IMR-90 (cell line): ENCODE data around the gene GPR137. TPM values are rescaled to one million over a fixed set of nuclear protein-coding genes. Genes with fewer than 3 reads are reported as not detected.

ENCODE experiments used
- ATAC-seq: fragments of 200-7000 bp; cut with Tn5 transposase; 2 replicates; pipeline ENCODE4 v1.9.1; 2020; ENCODE audit warnings: low read depth, mild to moderate bottlenecking, moderate library complexity
- BruUV-seq: library from RNA; stranded (reverse); fragments of 400-500 nt; replicated peaks from 2 replicates; lab custom pipeline; 2021; lab: Mats Ljungman, UMichigan
- CTCF ChIA-PET: fragments of 300-600 bp; formaldehyde crosslinking; extraction: SDS; loops from one replicate; lab custom pipeline; 2021; ENCODE audit warnings: antibody characterized with exemption; lab: Yijun Ruan, JAX
- POLR2A ChIA-PET: fragments of 300-600 bp; sonication (Branson Sonifier 250); formaldehyde crosslinking; loops from one replicate; lab custom pipeline; 2022; ENCODE audit warnings: antibody characterized with exemption; ENCODE audit not compliant: unreplicated experiment; lab: Charles Lee
- DNase-seq: peaks from one replicate; pipeline ENCODE4 v3.0.0; 2013
- H2AFZ ChIP-seq: replicated peaks from 2 replicates; pipeline ENCODE3; 2013; ENCODE audit warnings: low read length, mild to moderate bottlenecking; ENCODE audit not compliant: poor library complexity
- H2AK5ac ChIP-seq: 2 replicates; pipeline ENCODE4 v1.6.1; 2013; ENCODE audit warnings: low read depth, low read length, inconsistent platforms
- H2AK9ac ChIP-seq: replicated peaks from 2 replicates; pipeline ENCODE3; 2013; ENCODE audit warnings: mild to moderate bottlenecking, low read depth, low read length, moderate library complexity; ENCODE audit not compliant: poor library complexity
- H2BK120ac ChIP-seq: 2 replicates; pipeline ENCODE4 v1.6.1; 2013; ENCODE audit warnings: low read depth, low read length, inconsistent platforms
- H2BK15ac ChIP-seq: 3 replicates; pipeline ENCODE4 v1.6.1; 2013; ENCODE audit warnings: low read depth, low read length, inconsistent platforms
- H2BK20ac ChIP-seq: 2 replicates; pipeline ENCODE4 v1.6.1; 2013; ENCODE audit warnings: low read depth, mild to moderate bottlenecking, inconsistent platforms, low read length, moderate library complexity
- H2BK5ac ChIP-seq: 2 replicates; pipeline ENCODE4 v1.6.1; 2013; ENCODE audit warnings: mild to moderate bottlenecking, low read depth, low read length, inconsistent platforms; ENCODE audit not compliant: poor library complexity, severe bottlenecking
- H3K14ac ChIP-seq: replicated peaks from 2 replicates; pipeline ENCODE4 v1.6.1; 2013; ENCODE audit warnings: low read depth, low read length, inconsistent platforms
- H3K18ac ChIP-seq: 2 replicates; pipeline ENCODE4 v1.6.1; 2013; ENCODE audit warnings: low read depth, low read length, control low read depth
- H3K23ac ChIP-seq: 2 replicates; pipeline ENCODE4 v1.6.1; 2013; ENCODE audit warnings: low read depth, low read length, inconsistent platforms
- H3K27ac ChIP-seq: 2 replicates; pipeline ENCODE4 v1.5.1; 2013; ENCODE audit warnings: mild to moderate bottlenecking, control low read depth, low read length; ENCODE audit not compliant: insufficient read depth
- H3K27me3 ChIP-seq: 2 replicates; pipeline ENCODE4 v1.6.1; 2013; ENCODE audit warnings: low read length; ENCODE audit not compliant: control insufficient read depth, insufficient read depth
- H3K36me3 ChIP-seq: 2 replicates; pipeline ENCODE4 v1.6.1; 2013; ENCODE audit warnings: low read length, mixed read lengths; ENCODE audit not compliant: control insufficient read depth, insufficient read depth
- H3K4ac ChIP-seq: 2 replicates; pipeline ENCODE4 v1.6.1; 2013; ENCODE audit warnings: low read depth, low read length, inconsistent platforms
- H3K4me1 ChIP-seq: 2 replicates; pipeline ENCODE4 v1.6.1; 2013; ENCODE audit warnings: low read length, mixed read lengths; ENCODE audit not compliant: control insufficient read depth, insufficient read depth
- H3K4me2 ChIP-seq: 2 replicates; pipeline ENCODE4 v1.6.1; 2013; ENCODE audit warnings: low read depth, mild to moderate bottlenecking, control low read depth, low read length, moderate library complexity
- H3K4me3 ChIP-seq: 2 replicates; pipeline ENCODE4 v1.5.1; 2013; ENCODE audit warnings: low read depth, mild to moderate bottlenecking, control low read depth, low read length, moderate library complexity; ENCODE audit not compliant: insufficient read depth
- H3K56ac ChIP-seq: 2 replicates; pipeline ENCODE4 v1.6.1; 2013; ENCODE audit warnings: low read length, inconsistent platforms; ENCODE audit not compliant: insufficient read depth; ENCODE audit errors: extremely low read depth
- H3K79me1 ChIP-seq, 2 experiments: 2 replicates each; pipeline ENCODE4 v1.6.1; 2013; ENCODE audit warnings: low read length in 2 of 2, inconsistent platforms in 1 of 2, low read depth in 1 of 2
- H3K9ac ChIP-seq: 2 replicates; pipeline ENCODE4 v1.6.1; 2013; ENCODE audit warnings: low read depth, low read length, control low read depth
- H3K9me1 ChIP-seq: 2 replicates; pipeline ENCODE4 v1.6.1; 2013; ENCODE audit warnings: low read length, inconsistent platforms; ENCODE audit not compliant: insufficient read depth
- H3K9me3 ChIP-seq: 2 replicates; pipeline ENCODE4 v1.6.1; 2013; ENCODE audit warnings: low read length; ENCODE audit not compliant: control insufficient read depth, insufficient read depth
- H4K20me1 ChIP-seq: 2 replicates; pipeline ENCODE4 v1.6.1; 2013; ENCODE audit warnings: low read length, inconsistent platforms; ENCODE audit not compliant: insufficient read depth
- H4K5ac ChIP-seq: 2 replicates; pipeline ENCODE4 v1.6.1; 2013; ENCODE audit warnings: mild to moderate bottlenecking, low read depth, low read length, control low read depth
- H4K8ac ChIP-seq, 2 experiments: 2 replicates each; pipeline ENCODE4 v1.6.1; 2013; ENCODE audit warnings: low read depth in 2 of 2, low read length in 2 of 2, control low read depth in 1 of 2, inconsistent platforms in 1 of 2
- H4K91ac ChIP-seq: 2 replicates; pipeline ENCODE4 v1.6.1; 2013; ENCODE audit warnings: low read depth, low read length, inconsistent platforms; ENCODE audit not compliant: insufficient read depth
- BHLHE40 ChIP-seq: fragments of 150-350 bp; IDR thresholded peaks from 2 replicates; pipeline ENCODE4 v1.6.1; 2016; ENCODE audit warnings: mild to moderate bottlenecking, low read depth, low read length
- CEBPB ChIP-seq: IDR thresholded peaks from 2 replicates; pipeline ENCODE4 v1.6.1; 2012; ENCODE audit warnings: low read depth, low read length, improper control_type of control experiment
- CHD1 ChIP-seq: IDR thresholded peaks from 2 replicates; pipeline ENCODE4 v1.6.1; 2012; ENCODE audit warnings: low read depth, low read length, improper control_type of control experiment
- CTCF ChIP-seq: conservative IDR thresholded peaks from 2 replicates; pipeline ENCODE4 v1.5.1; 2012; ENCODE audit warnings: mild to moderate bottlenecking, low read depth, low read length, improper control_type of control experiment
- ELK1 ChIP-seq: fragments of 150-350 bp; IDR thresholded peaks from 2 replicates; pipeline ENCODE4 v1.6.1; 2016; ENCODE audit warnings: low read depth, mild to moderate bottlenecking, low read length, moderate library complexity, borderline replicate concordance
- FOS ChIP-seq: fragments of 150-350 bp; IDR thresholded peaks from 2 replicates; pipeline ENCODE4 v1.6.1; 2016; ENCODE audit warnings: low read depth, low read length
- MAFK ChIP-seq: IDR thresholded peaks from 2 replicates; pipeline ENCODE4 v1.6.1; 2012; ENCODE audit warnings: low read depth, low read length, improper control_type of control experiment
- MAZ ChIP-seq: IDR thresholded peaks from 2 replicates; pipeline ENCODE4 v1.6.1; 2012; ENCODE audit warnings: low read depth, mild to moderate bottlenecking, low read length, improper control_type of control experiment, moderate library complexity, borderline replicate concordance
- MXI1 ChIP-seq: IDR thresholded peaks from 2 replicates; pipeline ENCODE4 v1.6.1; 2012; ENCODE audit warnings: low read depth, mild to moderate bottlenecking, low read length, moderate library complexity, borderline replicate concordance
- NFE2L2 ChIP-seq: fragments of 150-350 bp; IDR thresholded peaks from 2 replicates; pipeline ENCODE4 v1.6.1; 2016; ENCODE audit warnings: low read depth, mild to moderate bottlenecking, low read length
- POLR2A ChIP-seq: IDR thresholded peaks from 2 replicates; pipeline ENCODE4 v1.6.1; 2012; ENCODE audit warnings: mild to moderate bottlenecking, low read depth, low read length
- RCOR1 ChIP-seq: IDR thresholded peaks from 2 replicates; pipeline ENCODE4 v1.6.1; 2012; ENCODE audit warnings: mild to moderate bottlenecking, low read length, improper control_type of control experiment; ENCODE audit not compliant: insufficient replicate concordance
- RFX5 ChIP-seq: IDR thresholded peaks from 2 replicates; pipeline ENCODE4 v1.8.0; 2012; ENCODE audit warnings: low read depth, mild to moderate bottlenecking, low read length, moderate library complexity
- SMC3 ChIP-seq: fragments of 150-350 bp; IDR thresholded peaks from 2 replicates; pipeline ENCODE4 v1.6.1; 2016; ENCODE audit warnings: low read depth, mild to moderate bottlenecking, antibody characterized with exemption, low read length, moderate library complexity
- USF2 ChIP-seq: fragments of 150-350 bp; IDR thresholded peaks from 2 replicates; pipeline ENCODE4 v1.6.1; 2017; ENCODE audit warnings: mild to moderate bottlenecking, antibody characterized with exemption, low read length, low read depth
- WGBS, 2 experiments: methylation state at CpG; one replicate each; pipeline versions ENCODE4 v1.1.5 to v1.1.7; 2013; ENCODE audit warnings: missing lambda C conversion rate in 2 of 2; ENCODE audit not compliant: insufficient read length in 1 of 2; ENCODE audit errors: extremely low coverage in 2 of 2; 5-methylcytosine and 5-hydroxymethylcytosine counted together
- dilution Hi-C: fragments of 300-500 bp; cut with HindIII; formaldehyde crosslinking; loops from one replicate; pipeline ENCODE4 v1.14.3; 2018; ENCODE audit warnings: low sequenced_read_pairs; ENCODE audit not compliant: unreplicated experiment
- in situ Hi-C: fragments of 300-500 bp; cut with MboI; formaldehyde crosslinking; loops from 3 replicates; pipeline ENCODE4 v1.14.3; 2019; ENCODE audit warnings: low sequenced_read_pairs, inconsistent platforms, mixed read lengths
- intact Hi-C: fragments of 100-400 bp; cut with micrococcal nuclease; formaldehyde crosslinking; loops from 2 replicates; pipeline ENCODE4 v1.10.0; 2022
- polyA plus RNA-seq, 3 experiments: library from polyadenylated mRNA; depleted of rRNA; stranded (reverse); fragments of >200 nt; gene quantifications; 2 replicates each; pipeline ENCODE4 v1.2.3, GENCODE V29; 2012; ENCODE audit warnings: low replicate concordance in 1 of 3
- total RNA-seq: library from RNA; depleted of rRNA; stranded (reverse); fragments of >200 nt; gene quantifications from 2 replicates; pipeline ENCODE4 v1.2.3, GENCODE V29; 2012

Gene GPR137
- total and polyA plus RNA-seq, 2 of the 4 experiments (the other 2 are of a cell fraction) = 3.6 to 26.0 TPM

GRCh38 chr11:64312947-64313346 lies 27.3 kb downstream of the GPR137 start:
- Histone ChIP-seq H3K23ac (no peak overlapping the region), H3K56ac (no peak overlapping the region), H2BK120ac (no peak overlapping the region), H3K4me2 (no peak overlapping the region), H3K4ac (no peak overlapping the region), H3K79me1 (peaks cover 5 to 27% of the 10 kb centered on the region in 2 experiments), H3K14ac (no peak overlapping the region), H2AK9ac (no peak overlapping the region), H2BK15ac (no peak overlapping the region), H3K27me3 (no peaks in the 10 kb centered on the region), H2BK20ac (no peak overlapping the region), H3K4me3 (no peak overlapping the region), H3K9me1 (no peaks in the 10 kb centered on the region), H2BK5ac (no peak overlapping the region), H3K18ac (no peak overlapping the region), H4K91ac (no peak overlapping the region), H3K27ac (no peak overlapping the region), H2AFZ (no peak overlapping the region), H3K4me1 (no peaks in the 10 kb centered on the region), H4K5ac (no peak overlapping the region), H4K8ac (no peak overlapping the region), H3K36me3 (peaks cover 12% of the 10 kb centered on the region; the same call in 1 of the 2 replicates), H3K9me3 (no peaks in the 10 kb centered on the region), H2AK5ac (no peak overlapping the region), H4K20me1 (no peaks in the 10 kb centered on the region), H3K9ac (no peak overlapping the region)
- in situ Hi-C loops (no loop called here), intact Hi-C loops (no loop called here), dilution Hi-C loops (no loop called here)
- ChIA-PET CTCF (no interaction called here), POLR2A (no interaction called here)
- no peak for TF ChIP-seq CHD1
- TF ChIP-seq RCOR1 = no peak
- TF ChIP-seq POLR2A = no peak
- no peak for TF ChIP-seq SMC3
- TF ChIP-seq MXI1 = no peak
- TF ChIP-seq CEBPB = no peak
- no peak for TF ChIP-seq RFX5
- TF ChIP-seq FOS = no peak
- TF ChIP-seq NFE2L2 = no peak
- TF ChIP-seq USF2 = no peak
- TF ChIP-seq BHLHE40 = no peak
- TF ChIP-seq MAZ = no peak
- TF ChIP-seq CTCF = no peak
- TF ChIP-seq ELK1 = no peak
- TF ChIP-seq MAFK = no peak
- DNase-seq = no peak
- WGBS, 2 experiments = 91% methylated on average over 9 of the region's 10 CpGs; no CpG with 5 or more reads in 1 of the 2 experiments
- ATAC-seq = no peak
- no TSS peak for BruUV-seq
